HG02938 (cell line): ENCODE results near the gene CUZD1.

Experiments
- ATAC-seq: cut with Tn5 transposase; IDR thresholded peaks from one replicate; pipeline ENCODE4 v1.9.1; 2021; ENCODE audit warnings: mild to moderate bottlenecking, moderate library complexity; ENCODE audit not compliant: unreplicated experiment

The CUZD1 gene

GRCh38 chr10:122855745-122856144 is 10.1 kb upstream of the CUZD1 start:
- no peak for ATAC-seq

- no peak for ATAC-seq
Measured at GRCh38 chr10:122854648-122855047, 9.0 kb upstream of the CUZD1 start.

GRCh38 chr10:122853665-122854313 is 8.1 kb upstream of the CUZD1 start:
- no peak for ATAC-seq

DNA sequence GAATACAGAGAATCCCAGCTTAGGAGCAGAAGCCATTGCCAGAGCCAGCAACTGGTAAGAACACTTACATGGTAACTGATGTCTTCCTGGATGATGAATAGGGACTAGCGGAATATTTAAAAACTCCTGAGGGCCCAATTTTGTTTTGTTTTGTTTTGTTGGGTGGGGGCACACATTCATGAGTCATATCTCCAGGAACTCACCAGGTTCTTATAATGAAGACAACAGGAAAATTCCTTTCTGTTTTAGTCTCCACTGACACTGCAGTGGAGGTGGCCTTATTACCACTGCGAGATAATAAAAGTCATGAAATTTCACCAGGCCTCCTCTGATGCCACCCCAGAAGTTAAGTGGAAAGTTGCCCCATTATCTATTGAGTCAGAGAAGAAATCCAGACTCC is 6.6 kb upstream of the CUZD1 start:
- no peak for ATAC-seq

- ATAC-seq = no peak
Measured at GRCh38 chr10:122850705-122851640, 5.3 kb upstream of the CUZD1 start.

GRCh38 chr10:122849900-122850605 is 4.4 kb upstream of the CUZD1 start:
- ATAC-seq = no peak

DNA sequence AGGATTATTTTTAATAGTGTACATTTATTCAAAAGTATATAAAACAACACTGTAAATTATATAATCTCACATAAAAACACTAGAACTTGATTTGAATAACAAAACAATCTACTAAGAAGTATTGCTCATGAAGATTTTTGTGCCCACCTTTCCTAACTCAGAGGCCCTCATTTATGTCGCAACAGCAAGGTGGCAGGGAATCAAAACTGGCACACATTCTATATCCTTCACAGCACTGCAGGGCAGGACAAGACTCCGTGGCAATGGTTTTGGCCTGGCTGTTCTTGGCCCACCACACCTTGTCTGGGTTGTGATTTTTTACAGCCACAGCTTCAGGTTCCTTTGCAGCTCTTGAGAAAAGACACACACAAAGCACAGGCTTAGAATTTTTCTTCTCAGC is 3.4 kb upstream of the CUZD1 start:
- ATAC-seq = no peak

DNA sequence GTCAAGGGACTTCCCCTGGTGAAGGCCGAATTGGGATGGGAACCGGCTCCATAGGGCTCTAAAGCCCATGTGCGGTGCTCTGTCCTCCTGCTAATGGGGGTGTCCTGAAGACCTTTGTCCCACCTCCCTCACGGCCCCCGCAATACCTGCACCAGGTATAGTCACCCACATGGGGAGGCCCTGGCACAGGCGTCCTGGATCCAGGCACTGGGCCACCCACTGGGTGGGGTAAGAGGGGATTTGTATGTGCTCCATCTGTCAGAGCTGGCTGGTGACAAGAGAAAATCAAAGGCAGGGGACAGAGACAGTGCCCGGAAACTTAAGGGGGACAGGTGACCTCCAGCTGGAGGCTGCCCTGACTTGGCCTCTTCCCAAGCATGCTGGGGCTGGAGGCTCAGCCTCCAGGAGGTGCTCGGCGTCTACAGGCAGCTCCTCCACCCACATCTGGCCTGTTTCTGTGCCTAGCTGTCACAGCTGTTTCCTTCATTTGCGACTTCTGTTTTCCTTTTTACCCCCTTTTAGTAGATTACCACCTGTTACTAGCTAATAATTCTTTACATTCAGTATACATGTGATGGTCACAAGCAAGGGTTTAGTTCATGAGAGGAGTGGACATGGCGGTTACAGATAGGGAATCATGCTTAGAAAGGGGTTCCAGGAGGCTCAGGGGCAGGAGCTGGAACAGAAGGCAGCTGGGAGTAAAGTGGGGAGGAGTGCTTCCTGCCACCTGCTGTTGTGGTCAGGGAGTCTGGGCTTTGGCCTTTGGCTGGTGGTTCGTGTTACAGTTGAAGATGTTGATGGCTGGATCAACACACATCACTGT is 2.3 kb upstream of the CUZD1 start:
- peak; percentile 51 for ATAC-seq

DNA sequence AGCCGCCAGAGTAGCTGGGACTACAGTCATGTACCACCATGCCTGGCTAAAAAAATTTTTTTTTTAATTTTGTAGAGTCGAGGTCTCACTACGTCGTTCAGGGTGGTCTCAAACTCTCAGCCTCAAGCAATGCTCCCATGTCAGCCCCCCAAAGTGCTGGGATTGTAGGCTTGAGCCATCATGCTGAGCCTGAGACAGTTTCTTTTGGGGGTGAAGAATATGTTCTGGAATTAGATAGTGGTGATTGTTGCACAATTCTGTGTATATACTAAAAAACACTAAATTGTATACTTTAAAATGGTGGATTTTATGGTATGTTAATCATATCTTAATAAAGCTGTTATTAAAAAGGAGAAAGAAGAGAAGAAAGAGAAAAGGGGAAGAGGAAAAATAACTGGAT is 1.5 kb downstream of the CUZD1 start:
- no peak for ATAC-seq

DNA sequence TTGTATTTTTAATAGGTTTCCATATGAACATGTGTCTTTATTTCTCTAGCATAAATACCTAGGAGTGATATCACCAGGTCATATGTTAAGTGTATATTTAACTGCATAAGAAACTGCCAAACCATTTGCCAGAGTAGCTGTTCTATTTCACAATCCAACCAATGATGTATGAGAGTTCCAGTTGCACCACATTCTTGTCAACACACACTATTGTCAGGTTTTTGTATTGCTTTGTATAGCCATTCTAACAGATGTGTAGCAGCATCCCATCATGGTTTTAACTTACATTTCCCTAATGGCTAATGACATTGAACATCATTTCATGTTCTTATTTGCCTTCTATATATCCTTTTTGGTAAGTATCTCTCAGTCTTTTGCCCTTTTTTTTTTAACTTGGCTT is 4.1 kb downstream of the CUZD1 start:
- no peak for ATAC-seq

DNA sequence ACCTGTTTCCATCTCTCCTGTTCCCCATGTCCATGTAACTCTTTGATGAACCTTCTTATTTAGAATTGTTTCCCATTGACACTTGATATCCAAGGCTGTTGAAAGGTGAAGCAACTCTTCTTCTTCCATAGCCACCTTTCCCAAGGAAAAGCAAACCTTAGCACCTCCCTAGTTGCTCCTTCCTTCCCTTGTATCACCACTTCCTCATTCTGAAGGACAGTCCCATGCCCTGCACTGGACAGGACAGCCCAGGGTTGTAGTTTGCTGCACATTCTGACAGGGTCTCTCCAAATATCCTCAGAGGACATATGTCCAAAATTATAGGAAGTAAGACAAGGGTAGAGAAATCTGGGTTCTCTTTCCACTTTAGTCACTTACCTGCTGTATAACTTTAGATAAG is 6.2 kb downstream of the CUZD1 start:
- no peak for ATAC-seq

DNA sequence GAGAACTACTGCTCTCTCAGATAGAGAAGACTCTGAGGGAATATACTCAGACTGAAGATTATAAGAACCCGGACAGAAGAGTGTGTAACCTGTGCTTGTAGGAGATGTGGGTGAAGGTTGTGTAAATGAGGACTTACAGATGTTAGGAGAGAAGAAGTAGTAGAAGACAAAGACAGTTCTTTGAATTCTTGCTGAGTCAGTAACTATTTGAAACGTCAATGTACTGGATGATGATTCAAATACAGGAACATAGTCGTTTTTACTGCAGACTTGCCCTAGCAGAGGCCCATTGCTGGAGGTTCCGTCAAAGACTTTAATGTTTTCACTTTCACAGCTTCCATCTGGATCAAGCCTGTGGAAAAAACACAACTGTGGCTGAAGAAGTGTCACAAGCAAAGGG is 6.8 kb downstream of the CUZD1 start:
- ATAC-seq = no peak

DNA sequence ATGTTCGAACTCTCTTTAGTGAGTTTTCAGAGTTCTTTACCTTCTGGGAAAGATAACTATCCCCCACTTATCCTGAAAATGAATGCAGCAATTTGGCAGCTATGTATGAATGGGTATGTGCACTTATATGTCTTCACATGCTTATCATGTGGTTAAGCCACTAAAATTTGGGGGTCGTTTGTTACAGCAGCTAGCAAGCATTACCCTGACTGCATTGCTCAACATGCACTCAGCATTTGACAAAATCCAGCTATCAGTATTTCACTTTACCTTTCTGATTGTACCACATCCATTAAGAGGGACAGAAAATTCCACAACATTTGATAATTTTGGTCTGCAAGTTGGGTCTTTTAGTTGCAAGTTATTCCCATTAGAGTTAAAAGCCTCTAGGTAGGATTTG is 9.7 kb downstream of the CUZD1 start:
- ATAC-seq = no peak

DNA sequence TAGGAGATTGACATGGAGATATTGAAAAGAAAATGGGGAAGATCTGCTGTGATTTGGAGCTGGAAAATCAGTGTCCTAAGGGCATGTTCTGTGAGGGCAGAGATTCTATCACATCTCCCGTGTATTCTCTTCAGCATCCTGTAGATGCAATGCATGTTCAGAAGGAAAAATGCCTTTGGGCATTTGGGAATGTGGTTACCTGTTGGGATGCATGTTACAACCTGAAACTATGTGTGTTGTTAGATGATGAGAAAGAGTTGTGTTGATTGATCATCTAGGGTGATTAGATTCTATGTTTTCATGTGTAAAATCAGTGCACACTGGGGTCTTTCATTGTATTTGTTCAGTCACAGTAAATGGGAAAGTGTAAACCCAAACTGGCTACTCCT is 14.7 kb downstream of the CUZD1 start:
- no peak for ATAC-seq

- no peak for ATAC-seq
Measured at GRCh38 chr10:122830273-122830964, 15.2 kb downstream of the CUZD1 start.

DNA sequence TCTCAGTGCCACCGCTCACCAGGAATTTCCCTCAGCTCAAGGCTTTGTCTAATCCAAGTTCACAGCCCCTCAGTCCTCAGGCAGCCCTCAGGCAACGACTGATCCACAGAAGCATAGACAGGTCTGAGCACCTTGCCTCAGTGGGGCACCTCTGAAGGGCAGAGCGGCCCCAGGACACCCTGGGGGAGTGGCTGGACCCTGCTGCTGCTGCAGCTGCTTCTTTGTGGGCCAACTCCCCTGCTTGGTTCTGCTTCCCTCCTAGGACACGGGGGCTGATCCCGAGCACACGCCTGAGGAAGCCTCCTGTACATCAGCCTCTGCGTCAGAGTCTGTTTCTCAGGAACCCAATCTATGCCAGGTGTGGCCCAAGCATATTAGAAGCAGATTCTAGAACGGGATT is 16.2 kb downstream of the CUZD1 start:
- no peak for ATAC-seq

DNA sequence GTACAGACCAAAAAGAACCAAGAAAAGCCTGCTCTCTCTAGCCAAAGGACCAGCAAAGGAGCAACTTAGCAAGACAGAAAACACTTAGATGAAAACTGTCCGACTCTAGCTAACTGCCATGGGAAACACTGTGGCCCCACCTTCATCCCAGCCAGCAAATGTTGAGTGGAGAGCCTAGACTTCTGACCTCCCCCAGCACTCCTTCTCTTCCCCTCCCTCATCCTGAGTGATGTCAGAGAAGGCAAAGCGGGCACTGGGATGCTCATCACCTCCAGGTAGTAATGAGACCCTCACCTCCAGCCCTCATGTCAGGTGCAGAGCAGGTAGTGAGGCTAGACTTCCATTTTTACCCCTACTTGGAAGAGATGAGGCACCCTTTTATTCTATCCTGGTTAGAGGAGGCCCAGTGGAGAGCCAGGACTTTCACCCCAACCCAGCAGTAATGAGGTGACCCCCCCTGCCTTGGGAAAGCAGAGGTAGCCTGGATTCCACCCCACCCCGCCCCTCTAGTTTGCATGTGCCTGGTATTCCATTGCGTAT is 16.9 kb downstream of the CUZD1 start:
- no peak for ATAC-seq

DNA sequence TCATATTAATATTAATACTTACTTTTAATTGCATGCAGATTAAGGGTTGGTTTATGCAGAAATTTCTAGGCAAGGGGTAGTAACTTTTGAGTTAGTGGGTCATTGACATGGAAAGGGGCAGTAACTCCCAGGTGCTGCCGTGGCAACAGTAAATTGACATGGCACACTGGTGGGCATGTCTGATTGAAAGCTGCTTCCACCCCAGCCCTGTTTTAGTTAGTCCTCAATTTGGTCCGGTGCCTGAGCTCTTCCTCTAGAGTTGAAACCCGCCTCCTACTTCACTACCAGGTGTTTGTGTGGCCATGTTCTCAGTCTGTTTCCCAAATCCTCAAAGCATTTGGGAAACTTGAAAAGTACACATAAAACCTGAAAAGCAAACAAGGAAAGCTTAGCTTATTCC is 18.4 kb downstream of the CUZD1 start:
- ATAC-seq = no peak

GRCh38 chr10:122822973-122823690 is 22.5 kb downstream of the CUZD1 start:
- no peak for ATAC-seq
